Measurements from ENCODE around the gene GAS7. TPM values are rescaled to one million over a fixed set of nuclear protein-coding genes. Genes with fewer than 3 reads are reported as not detected.

Gene GAS7
- total RNA-seq, 5 donors from 2014 or later (not counting 1 experiment from before 2014, with no cell fraction given), result 0.93 to 10.5 (median 3.8) TPM

DNA sequence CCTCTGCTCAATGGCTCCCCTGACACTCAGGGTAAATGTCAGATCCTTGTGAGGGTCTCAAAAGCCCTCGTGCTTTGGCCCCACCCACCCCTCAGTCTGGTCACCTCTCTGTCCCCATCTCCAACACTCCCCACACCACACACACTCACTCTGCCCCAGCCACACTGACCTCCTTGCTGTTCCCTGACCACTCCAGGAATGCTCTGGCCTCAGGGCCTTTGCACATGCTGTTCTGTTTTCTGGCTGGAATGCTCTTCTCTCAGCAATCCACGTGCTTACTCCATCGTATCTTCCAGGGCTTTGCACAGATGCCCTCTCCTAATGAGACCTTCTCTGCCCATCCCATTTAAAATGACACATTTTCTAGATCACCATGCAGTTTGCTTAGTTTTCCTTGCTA, 28.2 kb downstream of the GAS7 start:
- DNase-seq (no peak), ATAC-seq (replicated peaks in 1 of 4) (no peak)
- Histone ChIP-seq H3K9me3 (no peaks in the 10 kb centered on the region), H3K4me3 (ENCODE audit: control insufficient read depth in 1 of 2, extremely low read depth in 1 of 2, low read length in 1 of 2) (no peak overlapping the region), H3K4me1 (ENCODE audit: control insufficient read depth in 1 of 2, extremely low read depth in 1 of 2, insufficient read depth in 2 of 2, low read length in 2 of 2) (peaks cover 9 to 12% of the 10 kb centered on the region in 2 experiments), H3K36me3 (ENCODE audit: control insufficient read depth in 2 of 2, extremely low read depth in 1 of 2, insufficient read depth in 1 of 2, low read length in 1 of 2) (no peaks in the 10 kb centered on the region), H3K27ac (ENCODE audit: low read length) (no peak overlapping the region), H3K27me3 (replicated peaks in 1 of 2; ENCODE audit: control insufficient read depth in 2 of 2, extremely low read depth in 1 of 2, insufficient read depth in 2 of 2, low read length in 1 of 2) (peaks cover 0 to 6% of the 10 kb centered on the region in 2 experiments)
- Mint-ChIP-seq H3K9me3 (peaks cover 3 to 4% (median 4%) of the 10 kb centered on the region in 3 donors), H3K4me1 (peaks cover 14 to 25% (median 15%) of the 10 kb centered on the region in 3 donors), H3K27me3 (peaks cover 18 to 28% of the 10 kb centered on the region in 2 donors), H3K27ac (no peak overlapping the region), H3K36me3 (no peaks in the 10 kb centered on the region), H3K4me3 (no peak overlapping the region)
- ChIA-PET POLR2A (no interaction called here), CTCF (no interaction called here)
- 82% methylated on average over 3 of the region's 3 CpGs for WGBS (ENCODE audit: insufficient coverage)

DNA sequence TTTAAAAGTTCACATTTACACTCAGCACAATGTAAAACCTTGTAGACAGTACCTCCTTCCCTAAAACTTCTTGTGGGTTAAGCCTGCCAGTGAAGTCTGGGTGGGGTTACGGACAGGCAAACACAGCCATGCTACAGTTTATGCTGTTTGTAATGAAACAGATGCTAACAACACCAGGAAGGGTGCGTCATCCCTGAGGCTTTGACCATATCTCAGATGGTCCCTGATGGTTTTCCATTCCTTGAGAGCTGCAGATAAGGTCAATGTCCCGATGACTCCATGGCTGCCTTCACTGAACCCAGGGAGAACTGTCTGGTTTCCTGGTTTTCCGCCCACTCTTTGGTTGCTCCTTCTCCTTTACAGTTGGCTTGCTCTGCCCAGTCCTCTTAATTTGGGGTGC, 29.1 kb downstream of the GAS7 start:
- DNase-seq (no peak), ATAC-seq (replicated peaks in 1 of 4) (no peak)
- H3K27ac Mint-ChIP-seq, result no peak overlapping the region
- Histone ChIP-seq H3K4me1 (ENCODE audit: control insufficient read depth in 1 of 2, extremely low read depth in 1 of 2, insufficient read depth in 2 of 2, low read length in 2 of 2) (peaks cover 9 to 12% of the 10 kb centered on the region in 2 experiments), H3K4me3 (ENCODE audit: control insufficient read depth in 1 of 2, extremely low read depth in 1 of 2, low read length in 1 of 2) (no peak overlapping the region), H3K27me3 (replicated peaks in 1 of 2; ENCODE audit: control insufficient read depth in 2 of 2, extremely low read depth in 1 of 2, insufficient read depth in 2 of 2, low read length in 1 of 2) (peaks cover 0 to 6% of the 10 kb centered on the region in 2 experiments), H3K36me3 (ENCODE audit: control insufficient read depth in 2 of 2, extremely low read depth in 1 of 2, insufficient read depth in 1 of 2, low read length in 1 of 2) (no peaks in the 10 kb centered on the region), H3K9me3 (no peaks in the 10 kb centered on the region), H3K27ac (ENCODE audit: low read length) (no peak overlapping the region)
- ChIA-PET CTCF (no interaction called here), POLR2A (no interaction called here)
- H3K9me3 Mint-ChIP-seq, result peaks cover 3 to 4% (median 4%) of the 10 kb centered on the region in 3 donors
- no peaks in the 10 kb centered on the region for H3K36me3 Mint-ChIP-seq
- H3K27me3 Mint-ChIP-seq, result peaks cover 18 to 28% of the 10 kb centered on the region in 2 donors
- 85% methylated on average over 3 of the region's 4 CpGs for WGBS (ENCODE audit: insufficient coverage)
- H3K4me3 Mint-ChIP-seq, result no peak overlapping the region
- H3K4me1 Mint-ChIP-seq, result peaks cover 14 to 25% (median 15%) of the 10 kb centered on the region in 3 donors

DNA sequence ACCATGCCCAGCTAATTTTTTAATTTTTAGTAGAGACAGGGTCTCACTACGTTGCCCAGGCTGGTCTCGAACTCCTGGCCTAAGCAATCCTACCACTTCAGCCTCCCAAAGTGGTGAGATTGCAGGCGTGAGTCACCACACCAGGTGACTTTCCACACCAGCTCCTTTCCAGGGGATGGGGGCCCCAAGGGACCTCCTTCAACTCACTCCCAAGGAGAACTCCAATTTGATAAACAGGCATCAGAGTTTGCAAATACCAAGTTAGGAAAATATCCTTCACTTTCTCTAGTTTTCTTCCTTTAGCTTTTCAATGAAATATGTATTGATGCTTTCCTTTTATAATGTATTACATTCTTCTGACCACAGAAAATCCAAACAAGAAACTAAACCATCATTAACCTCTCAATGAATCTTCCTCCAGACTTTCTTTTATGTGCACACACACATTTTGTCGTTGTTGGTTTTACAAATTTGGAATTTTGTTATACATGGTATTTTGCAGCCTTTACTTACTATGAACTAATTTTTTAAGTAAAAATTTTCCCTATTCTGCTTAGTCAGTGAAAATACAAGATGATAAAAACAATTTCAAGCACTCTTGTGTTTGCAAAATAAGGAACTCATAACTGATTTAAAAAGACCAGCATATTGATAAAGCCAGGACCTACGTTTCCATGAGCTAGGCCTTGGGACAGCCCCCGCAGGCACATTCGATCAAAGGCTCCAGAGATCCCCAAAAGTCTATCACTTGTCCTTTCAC, 32.0 kb downstream of the GAS7 start:
- Mint-ChIP-seq H3K4me3 (no peak overlapping the region), H3K9me3 (no peaks in the 10 kb centered on the region), H3K27me3 (peaks cover 10% of the 10 kb centered on the region in 2 donors), H3K36me3 (no peaks in the 10 kb centered on the region), H3K4me1 (peaks cover 4 to 12% (median 6%) of the 10 kb centered on the region in 3 donors), H3K27ac (no peak overlapping the region)
- CTCF ChIA-PET, result no interaction called here
- no peaks in the 10 kb centered on the region for H3K9me3 ChIP-seq
- H3K27me3 ChIP-seq (replicated peaks in 1 of 2; ENCODE audit: control insufficient read depth in 2 of 2, extremely low read depth in 1 of 2, insufficient read depth in 2 of 2, low read length in 1 of 2), result peaks cover 0 to 6% of the 10 kb centered on the region in 2 experiments
- no peaks in the 10 kb centered on the region for H3K36me3 ChIP-seq (ENCODE audit: control insufficient read depth in 2 of 2, extremely low read depth in 1 of 2, insufficient read depth in 1 of 2, low read length in 1 of 2)
- DNase-seq, result no peak
- 89% methylated on average over 6 of the region's 7 CpGs for WGBS (ENCODE audit: insufficient coverage)
- POLR2A ChIA-PET, result no interaction called here
- ATAC-seq (replicated peaks in 1 of 4), result no peak
- H3K27ac ChIP-seq (ENCODE audit: low read length), result no peak overlapping the region
- H3K4me1 ChIP-seq (ENCODE audit: control insufficient read depth in 1 of 2, extremely low read depth in 1 of 2, insufficient read depth in 2 of 2, low read length in 2 of 2), result peaks cover 2 to 7% of the 10 kb centered on the region in 2 experiments
- no peak overlapping the region for H3K4me3 ChIP-seq (ENCODE audit: control insufficient read depth in 1 of 2, extremely low read depth in 1 of 2, low read length in 1 of 2)

DNA sequence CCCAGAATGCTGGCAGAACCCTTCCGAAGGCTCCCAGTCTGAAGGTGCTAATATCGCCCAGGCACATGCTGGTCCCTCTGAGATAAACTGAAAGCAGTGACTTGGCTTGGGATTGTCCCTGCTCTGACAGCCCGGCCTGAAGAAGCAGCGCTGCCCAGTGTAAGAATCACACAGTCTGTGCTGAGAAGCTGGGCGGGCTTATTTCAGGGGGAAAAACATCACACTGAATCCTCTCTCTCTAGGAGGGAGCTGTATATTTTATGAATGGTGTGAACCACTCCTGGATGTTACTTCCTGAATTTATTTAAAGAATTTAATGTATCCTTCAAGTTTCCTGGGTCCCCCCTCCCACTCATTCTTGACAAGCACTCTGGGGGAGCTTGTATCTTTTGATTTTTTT, 36.3 kb downstream of the GAS7 start:
- no peak for DNase-seq
- 69% methylated on average over 2 of the region's 5 CpGs for WGBS (ENCODE audit: insufficient coverage)
- H3K9me3 ChIP-seq, result no peaks in the 10 kb centered on the region
- no peaks in the 10 kb centered on the region for H3K27me3 ChIP-seq (replicated peaks in 1 of 2; ENCODE audit: control insufficient read depth in 2 of 2, extremely low read depth in 1 of 2, insufficient read depth in 2 of 2, low read length in 1 of 2)
- peaks cover 0 to 4% of the 10 kb centered on the region in 2 experiments for H3K4me1 ChIP-seq (ENCODE audit: control insufficient read depth in 1 of 2, extremely low read depth in 1 of 2, insufficient read depth in 2 of 2, low read length in 2 of 2)
- H3K4me3 Mint-ChIP-seq, result no peak overlapping the region
- no peak overlapping the region for H3K27ac Mint-ChIP-seq
- H3K27me3 Mint-ChIP-seq, result peaks cover 0 to 1% of the 10 kb centered on the region in 2 donors
- ChIA-PET CTCF (no interaction called here), POLR2A (no interaction called here)
- H3K36me3 ChIP-seq (ENCODE audit: control insufficient read depth in 2 of 2, extremely low read depth in 1 of 2, insufficient read depth in 1 of 2, low read length in 1 of 2), result no peaks in the 10 kb centered on the region
- no peaks in the 10 kb centered on the region for H3K9me3 Mint-ChIP-seq
- no peak overlapping the region for H3K4me3 ChIP-seq (ENCODE audit: control insufficient read depth in 1 of 2, extremely low read depth in 1 of 2, low read length in 1 of 2)
- no peak overlapping the region for H3K27ac ChIP-seq (ENCODE audit: low read length)
- H3K36me3 Mint-ChIP-seq, result no peaks in the 10 kb centered on the region
- H3K4me1 Mint-ChIP-seq, result peaks cover 0 to 6% (median 2%) of the 10 kb centered on the region in 3 donors
- no peak for ATAC-seq (replicated peaks in 1 of 4)

DNA sequence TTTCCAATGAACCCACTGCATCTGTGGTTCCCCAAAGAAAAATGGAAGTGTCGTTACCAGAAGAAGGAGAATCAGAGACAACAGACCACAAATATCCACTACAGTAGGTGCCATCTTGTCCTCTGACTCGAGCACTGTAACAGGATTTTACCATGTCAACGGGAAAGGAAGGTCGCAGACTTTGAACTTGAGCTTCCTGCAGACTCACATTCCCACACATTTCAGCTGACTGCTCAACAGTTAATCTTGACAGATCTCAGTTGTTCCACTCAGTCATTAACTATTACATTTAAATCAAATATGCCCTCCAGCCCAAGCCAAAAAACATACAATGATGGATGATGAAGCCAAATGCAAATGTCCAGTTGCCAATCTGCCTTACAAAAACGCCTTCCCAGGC, 37.0 kb downstream of the GAS7 start:
- H3K4me1 Mint-ChIP-seq, result peaks cover 0 to 13% (median 6%) of the 10 kb centered on the region in 3 donors
- no peak overlapping the region for H3K27ac Mint-ChIP-seq
- ChIA-PET CTCF (no interaction called here), POLR2A (no interaction called here)
- Histone ChIP-seq H3K27ac (ENCODE audit: low read length) (no peak overlapping the region), H3K4me1 (ENCODE audit: control insufficient read depth in 1 of 2, extremely low read depth in 1 of 2, insufficient read depth in 2 of 2, low read length in 2 of 2) (peaks cover 0 to 12% of the 10 kb centered on the region in 2 experiments), H3K9me3 (no peaks in the 10 kb centered on the region), H3K27me3 (replicated peaks in 1 of 2; ENCODE audit: control insufficient read depth in 2 of 2, extremely low read depth in 1 of 2, insufficient read depth in 2 of 2, low read length in 1 of 2) (no peaks in the 10 kb centered on the region), H3K4me3 (ENCODE audit: control insufficient read depth in 1 of 2, extremely low read depth in 1 of 2, low read length in 1 of 2) (no peak overlapping the region), H3K36me3 (ENCODE audit: control insufficient read depth in 2 of 2, extremely low read depth in 1 of 2, insufficient read depth in 1 of 2, low read length in 1 of 2) (no peaks in the 10 kb centered on the region)
- ATAC-seq (replicated peaks in 1 of 4) (no peak), DNase-seq (no peak)
- 83% methylated on average over 4 of the region's 5 CpGs for WGBS (ENCODE audit: insufficient coverage)
- H3K27me3 Mint-ChIP-seq, result peaks cover 0 to 1% of the 10 kb centered on the region in 2 donors
- no peaks in the 10 kb centered on the region for H3K9me3 Mint-ChIP-seq
- H3K36me3 Mint-ChIP-seq, result no peaks in the 10 kb centered on the region
- H3K4me3 Mint-ChIP-seq, result no peak overlapping the region

DNA sequence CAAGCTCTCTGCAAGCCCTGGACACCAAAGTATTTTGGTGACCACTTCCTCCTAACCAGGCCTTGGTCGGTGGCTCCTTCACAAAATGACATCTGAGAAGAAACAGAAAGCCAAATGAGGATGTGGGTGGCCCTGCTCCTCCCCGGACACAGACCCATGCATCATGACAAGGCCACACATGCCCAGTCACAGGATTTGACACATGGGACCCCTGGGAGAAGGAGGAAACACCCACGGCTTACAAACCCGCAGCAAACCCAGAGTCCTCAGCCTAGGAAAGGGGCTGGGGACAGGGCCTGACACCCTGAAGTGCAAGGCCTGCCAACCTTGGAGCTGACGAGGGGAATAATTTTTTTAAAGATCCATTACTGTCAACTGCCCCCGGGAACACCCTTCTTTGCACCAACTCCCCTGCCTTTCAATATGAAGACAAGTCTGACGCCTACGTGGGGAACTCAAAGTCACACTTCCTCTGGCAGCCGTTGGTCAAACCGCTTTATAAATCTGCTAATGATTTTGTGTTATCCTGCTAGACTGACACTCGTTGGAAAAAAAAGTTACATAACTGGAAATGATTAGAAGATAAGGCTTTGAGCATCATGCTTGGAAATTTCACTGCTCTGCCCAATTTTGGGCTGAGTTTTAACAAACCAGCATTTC, 41.3 kb downstream of the GAS7 start:
- Histone ChIP-seq H3K36me3 (ENCODE audit: control insufficient read depth in 2 of 2, extremely low read depth in 1 of 2, insufficient read depth in 1 of 2, low read length in 1 of 2) (no peaks in the 10 kb centered on the region), H3K4me1 (ENCODE audit: control insufficient read depth in 1 of 2, extremely low read depth in 1 of 2, insufficient read depth in 2 of 2, low read length in 2 of 2) (peaks cover 0 to 15% of the 10 kb centered on the region in 2 experiments), H3K4me3 (ENCODE audit: control insufficient read depth in 1 of 2, extremely low read depth in 1 of 2, low read length in 1 of 2) (no peak overlapping the region), H3K9me3 (no peaks in the 10 kb centered on the region), H3K27ac (ENCODE audit: low read length) (peak overlapping the region; percentile 4), H3K27me3 (replicated peaks in 1 of 2; ENCODE audit: control insufficient read depth in 2 of 2, extremely low read depth in 1 of 2, insufficient read depth in 2 of 2, low read length in 1 of 2) (no peaks in the 10 kb centered on the region)
- Mint-ChIP-seq H3K27me3 (peaks cover 0 to 1% of the 10 kb centered on the region in 2 donors), H3K27ac (peak overlapping the region in 1 of 2 donors; percentile 11), H3K36me3 (no peaks in the 10 kb centered on the region), H3K9me3 (no peaks in the 10 kb centered on the region), H3K4me3 (no peak overlapping the region), H3K4me1 (peaks cover 0 to 20% (median 6%) of the 10 kb centered on the region in 3 donors)
- ChIA-PET CTCF (no interaction called here), POLR2A (no interaction called here)
- WGBS (ENCODE audit: insufficient coverage), result 22% methylated on average over 5 of the region's 11 CpGs
- DNase-seq (peak in 20 of 35 experiments; percentile 1 to 56 (median 20)), ATAC-seq (replicated peaks in 1 of 4) (peak in 2 of 4 experiments; percentile 19 to 57)
